Adipose tissue (tissue), 3 donors: ENCODE measurements around the gene CMSS1. TPM values are rescaled to one million over a fixed set of nuclear protein-coding genes. Genes with fewer than 3 reads are reported as not detected.

Experiments
- H3K27ac ChIP-seq: one replicate; pipeline ENCODE4 v1.5.1; 2013; ENCODE audit warnings: low read depth, low read length
- WGBS, 3 donors: extraction: QIAGEN DNeasy Blood & Tissue Kit; methylation state at CpG; one replicate each; pipeline ENCODE4 v1.1.7; 2013; 5-methylcytosine and 5-hydroxymethylcytosine counted together
- polyA plus RNA-seq, 3 donors: library from polyadenylated mRNA; stranded (reverse); fragments of 200-250 nt; gene quantifications; one replicate each; pipeline ENCODE4 v1.2.3, GENCODE V29; 2013
- donor health status: healthy with polysubstance abuse.
- donor health status: Bipolar disorder and iron deficiency.
- donor health status: healthy.

The CMSS1 gene
- polyA plus RNA-seq, 3 donors = 19.7 to 30.5 (median 27.6) TPM

DNA sequence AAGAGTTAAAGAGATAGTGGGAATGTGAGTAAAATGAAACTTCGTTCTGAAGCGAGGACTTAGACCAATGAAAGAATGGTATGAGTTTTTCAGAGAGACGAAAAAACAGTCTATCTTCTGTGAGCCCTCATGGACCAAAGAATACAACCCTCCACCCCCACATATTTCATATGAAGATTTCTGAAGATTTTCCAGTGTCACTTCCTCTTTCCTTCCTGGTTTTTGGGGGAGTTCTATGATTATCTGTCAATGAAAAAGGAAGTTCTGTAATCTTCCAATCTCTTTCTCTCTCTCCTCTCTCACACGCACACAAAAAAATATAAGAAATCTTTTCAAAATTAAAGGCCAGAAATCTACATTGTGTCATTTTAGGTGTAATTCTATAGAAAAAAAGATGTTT, 27.7 kb downstream of the CMSS1 start:
- WGBS, 3 donors = 32 to 73% (median 49%) methylated on average over 4 of the region's 4 CpGs
- no peak overlapping the region for H3K27ac ChIP-seq

DNA sequence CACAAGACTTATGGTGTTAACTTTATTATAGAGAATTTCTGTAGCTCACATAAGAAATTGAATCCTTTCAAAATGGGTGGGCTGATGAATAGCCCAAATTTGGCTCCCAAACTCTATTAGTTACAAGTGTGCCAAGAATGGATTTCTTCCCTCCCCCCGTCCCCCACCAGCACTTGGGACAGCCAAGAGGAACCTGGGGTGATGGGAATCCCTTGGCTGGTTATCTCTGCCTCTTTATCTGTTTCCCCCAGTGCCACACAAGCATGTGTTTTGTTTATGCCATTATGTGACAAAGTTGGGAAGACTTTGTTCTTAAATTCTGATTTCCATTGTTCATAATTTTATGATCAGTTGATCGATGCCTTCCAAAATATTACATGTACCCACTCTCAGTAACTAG, 28.3 kb downstream of the CMSS1 start:
- 49 to 66% (median 61%) methylated on average over 2 of the region's 2 CpGs for WGBS, 3 donors
- no peak overlapping the region for H3K27ac ChIP-seq

DNA sequence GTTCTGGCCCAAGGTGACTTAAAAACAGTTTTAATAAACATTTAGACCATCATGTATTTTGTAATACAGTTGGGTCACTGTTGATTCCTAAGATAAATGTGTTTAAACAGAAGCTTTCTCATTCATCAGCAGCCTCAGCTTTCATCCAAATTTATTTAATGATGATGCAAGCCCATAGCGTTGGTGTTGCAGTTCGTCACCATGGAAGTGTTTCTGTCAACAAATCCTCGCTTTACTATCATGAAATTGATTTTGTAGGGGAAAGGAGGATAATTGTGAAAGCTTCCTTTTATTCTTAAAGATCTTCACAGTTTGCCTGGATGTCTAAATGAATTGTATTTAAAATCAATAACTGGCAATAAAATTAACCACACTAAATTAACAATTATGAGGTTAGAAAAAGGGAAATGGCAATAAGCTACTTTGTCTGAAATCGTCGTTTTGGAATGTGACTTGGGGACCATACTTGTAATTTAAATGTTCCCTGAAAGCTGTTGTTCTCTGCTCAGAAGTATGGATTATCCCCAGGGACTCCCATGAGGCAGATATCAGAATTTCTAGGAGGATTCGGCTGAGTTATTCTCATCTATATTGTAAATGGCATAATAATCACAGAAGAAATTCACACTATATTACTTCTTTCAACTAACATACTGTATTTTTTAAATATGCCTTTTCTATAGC, 29.0 kb downstream of the CMSS1 start:
- 26 to 52% (median 28%) methylated on average over 6 of the region's 6 CpGs for WGBS, 3 donors
- no peak overlapping the region for H3K27ac ChIP-seq

DNA sequence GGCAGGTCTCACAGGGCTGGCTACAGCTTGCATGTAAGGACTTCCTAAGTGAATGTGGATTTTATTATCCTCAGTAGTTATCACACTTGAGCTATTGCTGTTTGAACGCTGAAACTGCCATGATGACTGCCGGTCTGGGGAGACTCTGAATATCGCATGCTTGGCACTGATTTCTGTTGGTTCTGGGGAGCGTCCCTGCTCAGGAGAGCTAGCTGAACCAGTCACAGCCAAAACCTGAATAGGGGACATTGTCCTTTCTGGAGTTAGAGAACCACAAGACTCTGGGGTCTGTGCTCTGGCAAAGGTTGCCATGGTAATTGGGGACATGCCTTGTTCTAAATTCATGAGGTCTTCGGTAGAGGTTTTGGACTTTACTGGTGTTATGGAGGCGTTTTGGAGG, 30.8 kb downstream of the CMSS1 start:
- no peak overlapping the region for H3K27ac ChIP-seq
- WGBS, 3 donors = 95 to 96% (median 96%) methylated on average over 6 of the region's 6 CpGs

DNA sequence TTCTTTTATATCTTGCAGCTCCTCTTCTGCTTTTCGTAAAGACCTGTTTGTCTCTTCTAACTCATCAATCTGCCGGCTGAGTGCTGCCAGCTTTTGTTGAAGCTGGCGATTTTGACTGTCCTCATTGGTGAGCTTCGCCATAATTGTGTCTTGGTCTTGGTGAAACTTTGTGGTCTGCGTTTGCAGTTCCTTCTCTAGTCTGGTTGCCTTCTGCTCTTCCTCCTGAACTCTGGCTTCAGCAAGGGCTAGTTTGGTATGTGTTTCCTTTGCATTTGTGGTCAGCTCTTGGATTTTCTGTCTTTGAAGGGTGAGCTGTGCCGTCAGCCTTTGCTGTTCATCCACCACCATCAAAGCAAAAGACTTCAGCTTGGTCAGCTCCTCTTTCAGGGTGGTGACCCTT, 32.9 kb downstream of the CMSS1 start:
- no peak overlapping the region for H3K27ac ChIP-seq
- WGBS, 3 donors = 60 to 92% (median 72%) methylated on average over 6 of the region's 6 CpGs

DNA sequence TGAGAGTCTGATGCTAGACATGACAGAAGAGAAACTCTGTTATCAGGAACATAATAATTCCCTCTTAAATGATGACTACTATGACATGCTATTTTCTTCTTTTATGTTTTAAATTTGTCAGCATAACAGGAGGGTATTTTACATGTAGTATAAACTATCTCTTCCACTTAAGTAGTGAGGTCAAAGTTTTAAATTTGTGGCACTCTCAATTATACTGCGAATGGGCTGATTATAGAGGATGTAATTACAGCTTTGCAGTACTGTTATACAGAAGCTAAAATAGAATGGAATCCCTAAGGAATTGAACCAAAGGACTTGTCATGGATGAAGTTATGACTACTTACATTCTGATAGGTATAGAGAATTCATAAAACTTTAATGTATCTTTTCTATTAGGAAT, 34.3 kb downstream of the CMSS1 start:
- no peak overlapping the region for H3K27ac ChIP-seq
- WGBS, 3 donors = 88 to 93% (median 92%) methylated on average over 1 of the region's 1 CpG

DNA sequence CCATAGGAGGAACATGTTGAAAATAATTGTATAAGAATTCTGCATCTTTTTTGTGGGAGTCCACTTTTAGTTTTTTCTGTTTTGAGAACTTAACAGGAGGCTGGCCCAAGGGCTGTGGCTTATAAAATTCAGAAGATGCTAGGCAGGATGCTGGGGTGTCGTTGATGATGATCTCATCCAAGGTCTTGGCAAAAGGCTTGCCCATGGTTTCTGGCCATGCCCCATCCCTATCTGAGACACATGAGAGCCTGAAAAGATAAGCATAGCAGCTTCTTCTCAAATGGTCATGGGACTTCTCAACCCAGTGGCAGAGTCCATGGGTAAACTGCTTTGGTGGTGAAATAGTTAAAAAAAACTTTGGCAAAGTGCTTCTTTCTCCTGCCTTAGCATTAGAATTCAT, 35.2 kb downstream of the CMSS1 start:
- 67 to 88% (median 77%) methylated on average over 1 of the region's 1 CpG for WGBS, 3 donors
- H3K27ac ChIP-seq = no peak overlapping the region

DNA sequence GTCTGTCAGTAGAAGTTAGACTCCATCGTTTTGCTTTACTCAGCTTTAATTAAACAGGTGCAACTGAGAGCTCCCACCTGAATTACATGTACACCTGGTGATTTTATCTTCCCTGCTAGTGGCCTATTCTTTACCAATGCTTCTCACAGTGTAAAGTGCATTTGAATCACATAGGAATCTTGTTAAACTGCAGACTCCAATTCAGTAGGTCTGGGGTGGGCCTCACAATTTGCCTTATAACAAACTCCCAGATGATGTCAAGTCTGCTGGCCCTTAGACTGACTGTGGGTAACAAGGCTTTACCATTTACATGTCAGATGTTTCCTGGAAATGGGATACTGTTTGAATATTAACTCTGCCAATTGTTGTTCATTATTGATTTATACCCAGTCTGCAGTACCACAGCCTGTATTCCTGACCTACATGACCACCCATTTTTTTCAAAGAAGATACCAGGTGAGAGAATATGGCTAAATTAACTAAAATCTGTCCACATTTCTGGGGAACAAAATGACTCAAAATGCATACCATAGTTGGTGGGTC, 37.2 kb downstream of the CMSS1 start:
- H3K27ac ChIP-seq = no peak overlapping the region
- WGBS, 3 donors = 41 to 97% (median 81%) methylated on average over 1 of the region's 1 CpG

DNA sequence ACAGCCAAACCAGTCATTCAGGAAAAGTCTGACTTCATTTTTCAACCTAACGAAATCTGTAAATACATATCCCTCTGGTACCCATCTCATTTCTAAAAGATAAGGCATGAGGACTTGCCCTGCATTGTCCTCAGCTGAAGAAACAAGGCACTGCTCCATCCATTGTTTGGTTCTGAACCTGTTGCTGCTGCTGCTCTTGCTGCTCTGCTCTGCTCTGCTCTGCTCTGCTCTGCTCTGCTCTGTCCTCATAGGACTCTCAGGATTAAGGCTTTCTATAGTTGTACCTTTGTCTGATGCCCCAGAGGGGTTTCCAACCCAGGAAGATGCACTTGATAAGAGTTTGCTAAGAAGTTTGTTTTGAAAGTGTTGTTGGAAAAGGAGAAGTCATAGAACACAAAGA, 38.2 kb downstream of the CMSS1 start:
- no peak overlapping the region for H3K27ac ChIP-seq

DNA sequence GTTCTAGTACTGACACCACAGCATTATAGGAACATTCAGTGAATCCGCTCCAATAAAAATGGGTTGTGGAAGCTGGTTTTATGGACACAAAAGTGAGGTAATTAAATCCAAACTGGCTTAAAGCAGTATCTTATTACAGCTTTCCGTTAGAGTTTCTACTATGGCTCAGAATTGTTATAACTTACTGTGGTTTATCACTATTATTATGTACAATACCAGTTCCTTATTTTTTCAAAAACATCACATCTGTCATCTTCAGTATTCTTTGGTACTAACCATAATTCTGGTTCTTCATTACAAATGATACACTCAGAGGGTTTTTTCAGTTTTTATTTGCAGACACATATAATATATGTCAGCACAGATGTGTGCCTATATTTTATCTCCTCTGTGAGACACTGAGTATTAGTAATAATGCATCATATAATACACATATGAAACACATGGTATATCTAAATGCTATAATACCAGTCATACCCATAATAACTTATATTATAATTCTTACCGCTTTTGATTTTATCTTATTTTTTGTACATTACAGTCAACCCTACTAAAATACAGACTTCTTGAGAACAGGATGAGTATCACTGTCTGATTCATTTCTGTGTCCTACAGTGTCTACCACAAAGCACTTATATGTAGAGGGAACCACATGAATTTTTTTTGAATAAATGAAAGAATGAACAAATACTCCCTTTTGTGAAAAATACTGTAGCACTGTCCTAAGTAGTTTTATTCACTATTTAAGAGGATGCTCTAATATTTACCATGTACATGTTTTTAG, 39.0 kb downstream of the CMSS1 start:
- H3K27ac ChIP-seq = no peak overlapping the region
- 90 to 97% (median 94%) methylated on average over 3 of the region's 3 CpGs for WGBS, 3 donors

More for the DNA sequence above, 38.2 kb downstream of the CMSS1 start:
- WGBS, 3 donors = 86 to 93% (median 91%) methylated on average over 1 of the region's 1 CpG

DNA sequence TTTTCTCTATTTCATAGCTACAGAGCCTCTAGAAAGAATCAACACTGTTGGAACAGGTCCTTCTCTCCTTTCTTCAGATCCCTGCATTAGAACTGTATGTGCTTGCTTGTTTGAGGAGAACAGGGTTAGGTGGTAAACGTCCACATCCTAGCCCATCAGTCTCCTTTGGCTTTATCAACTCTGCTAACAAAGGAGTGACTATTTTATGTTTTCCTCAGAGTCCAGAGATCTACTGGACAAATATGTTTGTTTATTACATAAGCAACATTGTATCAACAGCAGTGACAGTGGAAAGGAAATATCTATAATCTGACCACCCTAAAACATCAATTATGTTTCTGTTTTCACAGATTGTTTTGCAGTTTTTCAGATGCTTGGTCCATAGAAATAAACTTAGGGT, 39.6 kb downstream of the CMSS1 start:
- WGBS, 3 donors = 40 to 82% (median 70%) methylated on average over 1 of the region's 1 CpG
- no peak overlapping the region for H3K27ac ChIP-seq

DNA sequence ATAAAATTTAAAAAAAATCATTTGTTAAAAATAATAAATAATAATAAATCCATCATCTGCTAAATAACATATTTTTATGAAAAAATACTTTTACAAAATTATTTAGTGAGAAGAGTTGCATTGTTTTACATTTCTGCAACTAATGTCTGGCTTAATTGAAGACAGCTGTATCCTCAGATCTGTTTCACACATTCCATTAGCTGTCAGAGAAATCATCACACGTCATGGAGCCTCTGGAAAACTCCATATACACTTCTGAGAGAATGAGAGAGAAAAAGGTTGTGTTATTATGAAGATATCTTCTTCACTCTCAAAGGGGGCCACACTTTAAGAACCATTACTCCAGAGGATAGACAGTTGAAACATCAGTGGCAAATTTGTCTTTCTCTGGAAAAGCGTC, 40.8 kb downstream of the CMSS1 start:
- H3K27ac ChIP-seq = no peak overlapping the region
- 81 to 89% (median 81%) methylated on average over 2 of the region's 2 CpGs for WGBS, 3 donors

DNA sequence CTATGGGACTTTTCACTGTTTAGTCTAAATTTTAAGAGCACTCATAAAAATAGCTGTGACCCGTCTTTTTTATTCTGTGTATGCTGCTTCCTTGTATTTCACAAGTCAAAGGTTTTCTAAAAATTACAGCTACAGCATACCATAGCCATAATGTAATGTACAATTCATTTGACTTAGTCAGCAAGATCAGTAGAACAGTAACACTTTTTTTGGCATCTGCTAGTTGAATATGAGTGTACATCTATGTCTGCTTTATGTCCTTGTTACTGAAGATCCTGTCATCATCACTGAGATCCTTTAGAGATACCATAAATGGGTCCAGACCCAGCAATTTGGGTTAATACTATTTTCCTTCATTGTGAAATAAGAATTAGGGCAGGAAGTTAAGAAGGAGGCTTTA, 42.2 kb downstream of the CMSS1 start:
- WGBS, 3 donors = 45 to 60% (median 51%) methylated on average over 1 of the region's 1 CpG
- H3K27ac ChIP-seq = no peak overlapping the region

DNA sequence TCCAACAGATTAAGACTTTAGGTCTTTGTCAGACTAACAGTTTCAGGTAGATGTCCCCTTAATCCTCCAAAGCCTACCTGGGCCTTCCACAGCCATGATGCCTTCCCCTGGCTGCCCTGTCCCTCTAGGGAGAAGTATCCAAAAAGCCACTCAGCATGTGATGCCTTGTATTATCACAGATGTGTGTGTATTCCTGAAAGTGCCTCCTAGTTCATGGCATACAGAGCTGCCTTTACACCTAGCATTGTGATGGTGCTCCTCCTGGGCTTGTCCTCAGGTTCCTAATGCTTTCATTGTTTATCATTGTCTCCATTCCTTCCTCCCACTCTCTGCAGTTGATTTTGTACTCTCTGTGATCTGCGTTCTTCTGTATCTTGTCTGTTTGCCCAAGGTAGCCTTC, 43.6 kb downstream of the CMSS1 start:
- H3K27ac ChIP-seq = no peak overlapping the region
- WGBS, 3 donors = 86 to 93% (median 92%) methylated on average over 1 of the region's 1 CpG

DNA sequence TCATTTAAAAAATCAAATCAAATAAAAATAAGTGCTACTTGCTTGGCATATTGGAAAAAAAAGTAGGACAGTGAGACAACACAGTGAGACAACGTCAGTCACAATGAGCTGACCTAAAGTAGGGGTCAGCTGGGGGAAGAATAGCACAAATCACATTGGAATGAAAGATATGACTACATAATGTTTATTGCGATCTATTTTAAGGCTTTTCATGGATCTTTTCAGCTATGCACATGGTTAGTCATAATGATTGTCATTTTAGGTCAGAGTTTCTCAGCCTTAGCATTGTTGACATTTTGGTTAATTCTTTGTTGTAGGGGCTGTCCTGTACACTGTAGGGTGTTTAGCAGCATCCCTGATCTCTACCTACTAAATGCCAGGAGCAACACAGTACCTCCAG, 44.5 kb downstream of the CMSS1 start:
- WGBS, 3 donors = 82 to 88% (median 82%) methylated on average over 2 of the region's 2 CpGs
- no peak overlapping the region for H3K27ac ChIP-seq

DNA sequence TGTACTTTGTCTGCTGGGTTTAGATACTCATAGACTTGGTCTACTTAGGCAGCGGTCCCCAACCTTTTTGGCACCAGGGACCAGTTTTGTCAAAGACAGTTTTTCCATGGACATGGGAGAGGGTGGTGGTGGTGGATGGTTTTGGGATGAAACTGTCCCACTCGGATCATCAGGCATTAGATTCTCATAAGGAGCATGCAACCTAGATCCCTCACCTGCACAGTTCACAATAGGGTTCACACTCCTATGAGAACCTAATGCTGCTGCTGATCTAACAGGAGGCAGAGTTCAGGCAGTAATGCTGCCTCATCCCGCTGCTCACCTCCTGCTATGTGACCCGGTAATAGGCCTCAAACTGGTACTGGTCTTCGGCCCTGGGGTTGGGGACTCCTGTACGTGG, 45.3 kb downstream of the CMSS1 start:
- 90 to 96% (median 92%) methylated on average over 6 of the region's 6 CpGs for WGBS, 3 donors
- H3K27ac ChIP-seq = no peak overlapping the region

DNA sequence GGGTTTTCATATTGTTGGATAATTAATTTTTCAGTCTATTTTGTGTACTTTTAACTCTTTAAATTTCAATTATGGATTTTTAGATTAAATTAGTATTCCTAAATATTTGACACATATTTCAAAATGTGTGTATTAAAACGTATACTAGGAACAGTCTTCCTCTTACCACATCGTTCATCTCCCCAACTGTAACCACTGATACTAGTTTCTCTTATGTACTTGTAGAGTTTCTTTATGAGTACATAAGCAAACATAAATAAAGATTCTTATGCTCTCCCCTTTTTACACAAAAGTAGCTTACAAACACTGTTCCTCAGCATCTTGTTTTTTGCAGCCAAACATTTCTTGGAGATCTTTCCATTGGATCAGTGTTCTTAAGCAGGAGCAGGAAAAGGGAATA, 45.9 kb downstream of the CMSS1 start:
- no peak overlapping the region for H3K27ac ChIP-seq
- WGBS, 3 donors = 56 to 95% (median 59%) methylated on average over 2 of the region's 2 CpGs

DNA sequence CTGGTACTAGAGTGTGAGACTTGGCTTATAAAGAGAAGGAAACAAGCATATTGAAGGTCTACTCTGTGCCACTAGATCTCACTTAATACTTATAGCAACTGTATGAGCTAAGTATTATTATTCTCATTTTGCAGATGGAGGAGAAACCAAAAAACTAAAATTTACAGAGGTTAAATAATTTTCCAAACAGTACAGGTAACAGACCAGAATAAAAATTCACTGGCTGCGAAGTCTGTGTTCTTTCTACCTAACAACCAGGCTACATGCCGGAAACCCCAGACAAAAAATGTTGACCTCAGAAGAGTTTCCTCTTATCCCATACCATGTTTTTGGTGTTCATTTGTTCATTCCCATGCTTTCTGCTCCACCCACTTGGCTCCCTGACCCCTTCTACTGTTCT, 46.6 kb downstream of the CMSS1 start:
- no peak overlapping the region for H3K27ac ChIP-seq
- 92 to 100% (median 100%) methylated on average over 2 of the region's 2 CpGs for WGBS, 3 donors

DNA sequence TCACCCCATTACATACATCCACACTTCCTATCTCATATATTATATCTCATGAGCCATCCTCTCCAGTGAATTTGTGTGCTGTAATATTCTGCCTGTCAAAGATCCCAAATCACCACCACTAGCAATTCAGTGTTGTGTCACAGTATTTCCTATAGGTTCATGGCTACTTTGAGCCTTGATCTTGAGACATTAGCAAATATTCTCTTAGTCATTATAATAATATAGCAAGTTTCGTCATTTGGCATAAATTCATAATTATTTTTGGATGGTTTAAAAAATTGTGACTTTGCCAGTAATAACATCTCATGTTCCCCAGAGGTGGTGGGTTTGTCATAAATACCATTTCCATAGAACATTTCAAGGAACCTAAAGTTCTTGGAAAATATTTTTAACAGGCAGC, 47.7 kb downstream of the CMSS1 start:
- no peak overlapping the region for H3K27ac ChIP-seq
- 84 to 86% (median 85%) methylated on average over 1 of the region's 1 CpG for WGBS, 3 donors

DNA sequence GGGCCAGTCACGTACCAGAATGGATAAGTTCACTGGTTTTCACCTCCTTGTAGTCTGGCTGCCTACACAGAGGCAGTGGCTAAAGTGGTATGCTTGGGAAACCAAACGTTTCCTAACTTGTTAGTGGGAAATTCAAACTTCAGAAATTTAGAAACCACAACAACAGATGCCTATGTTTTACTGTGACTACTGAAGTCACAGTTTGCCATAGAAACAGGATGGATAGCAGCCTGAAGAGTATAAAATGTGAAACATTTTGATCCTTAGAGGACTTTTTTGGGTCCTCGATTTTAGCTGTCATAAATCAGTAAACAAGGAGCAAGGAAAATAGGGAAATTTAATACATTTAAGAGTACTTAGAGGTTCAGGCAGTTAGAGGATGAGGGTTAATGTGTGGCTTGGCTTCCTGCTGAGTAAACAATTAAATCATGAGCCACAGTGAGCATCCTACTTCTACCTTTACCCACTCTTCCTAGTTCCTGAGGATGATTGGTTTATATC, 48.6 kb downstream of the CMSS1 start:
- 24 to 52% (median 25%) methylated on average over 3 of the region's 3 CpGs for WGBS, 3 donors
- no peak overlapping the region for H3K27ac ChIP-seq
